ENCODE data around the gene MAB21L3.
A peak's percentile ranks its signal among the peaks of the same experiment; 100 is the strongest.

MAB21L3 gene

GRCh38 chr1:116110567-116111523 lies at the start of gene MAB21L3:
MAB21L3 (plus strand) TSS chr1:116111399; CDS start chr1:116112616, 1,217 bp downstream.
- no peaks in the 10 kb centered on the region for H3K36me3 ChIP-seq (ENCODE audit: insufficient read depth, low read length)
- H2AFZ ChIP-seq (ENCODE audit: low read length, unreplicated experiment) = no peak within 1 kb of the TSS
- no peaks in the 10 kb centered on the region for H3K79me2 ChIP-seq (ENCODE audit: control insufficient read depth, insufficient read depth, low read length, unreplicated experiment)
- H3K4me3 ChIP-seq (ENCODE audit: low read depth, low read length) = no peak within 1 kb of the TSS
- no peaks in the 10 kb centered on the region for H3K27me3 ChIP-seq (ENCODE audit: insufficient read depth, low read length)
- no peak within 1 kb of the TSS for H3K27ac ChIP-seq (ENCODE audit: low read depth, low read length)
- H3K4me1 ChIP-seq (ENCODE audit: control insufficient read depth, insufficient read depth, low read length, unreplicated experiment) = peaks cover 19% of the 10 kb centered on the region

GRCh38 chr1:116062201-116062600 lies 49.0 kb upstream of the MAB21L3 start:
- Histone ChIP-seq H2AFZ (ENCODE audit: low read length, unreplicated experiment) (no peak overlapping the region), H3K27ac (ENCODE audit: low read depth, low read length) (no peak overlapping the region), H3K4me3 (ENCODE audit: low read depth, low read length) (no peak overlapping the region), H3K27me3 (ENCODE audit: insufficient read depth, low read length) (no peaks in the 10 kb centered on the region), H3K79me2 (ENCODE audit: control insufficient read depth, insufficient read depth, low read length, unreplicated experiment) (no peaks in the 10 kb centered on the region), H3K4me1 (ENCODE audit: control insufficient read depth, insufficient read depth, low read length, unreplicated experiment) (peaks cover 19% of the 10 kb centered on the region), H3K36me3 (ENCODE audit: insufficient read depth, low read length) (peaks cover 17% of the 10 kb centered on the region; the same call in 1 of the 2 replicates)

- H3K4me1 ChIP-seq (ENCODE audit: control insufficient read depth, insufficient read depth, low read length, unreplicated experiment) = peaks cover 32% of the 10 kb centered on the region
- H2AFZ ChIP-seq (ENCODE audit: low read length, unreplicated experiment) = no peak overlapping the region
- H3K79me2 ChIP-seq (ENCODE audit: control insufficient read depth, insufficient read depth, low read length, unreplicated experiment) = no peaks in the 10 kb centered on the region
- H3K36me3 ChIP-seq (ENCODE audit: insufficient read depth, low read length) = peaks cover 22% of the 10 kb centered on the region; the same call in 1 of the 2 replicates
- H3K27ac ChIP-seq (ENCODE audit: low read depth, low read length) = peak overlapping the region; percentile 25; the same call in 1 of the 2 replicates
- H3K27me3 ChIP-seq (ENCODE audit: insufficient read depth, low read length) = no peaks in the 10 kb centered on the region
- H3K4me3 ChIP-seq (ENCODE audit: low read depth, low read length) = no peak overlapping the region
These were observed 46.6 kb upstream of the MAB21L3 start for GRCh38 chr1:116064616-116065015.

GRCh38 chr1:116066868-116067565 lies 44.2 kb upstream of the MAB21L3 start:
- Histone ChIP-seq H2AFZ (ENCODE audit: low read length, unreplicated experiment) (no peak overlapping the region), H3K4me1 (ENCODE audit: control insufficient read depth, insufficient read depth, low read length, unreplicated experiment) (peaks cover 32% of the 10 kb centered on the region), H3K79me2 (ENCODE audit: control insufficient read depth, insufficient read depth, low read length, unreplicated experiment) (no peaks in the 10 kb centered on the region), H3K27me3 (ENCODE audit: insufficient read depth, low read length) (no peaks in the 10 kb centered on the region), H3K4me3 (ENCODE audit: low read depth, low read length) (peak overlapping the region; percentile 15; the same call in 1 of the 2 replicates), H3K36me3 (ENCODE audit: insufficient read depth, low read length) (peaks cover 24% of the 10 kb centered on the region; the same call in 1 of the 2 replicates), H3K27ac (ENCODE audit: low read depth, low read length) (peak overlapping the region; percentile 95)

- no peaks in the 10 kb centered on the region for H3K27me3 ChIP-seq (ENCODE audit: insufficient read depth, low read length)
- H3K79me2 ChIP-seq (ENCODE audit: control insufficient read depth, insufficient read depth, low read length, unreplicated experiment) = no peaks in the 10 kb centered on the region
- peaks cover 32% of the 10 kb centered on the region for H3K4me1 ChIP-seq (ENCODE audit: control insufficient read depth, insufficient read depth, low read length, unreplicated experiment)
- H2AFZ ChIP-seq (ENCODE audit: low read length, unreplicated experiment) = no peak overlapping the region
- H3K27ac ChIP-seq (ENCODE audit: low read depth, low read length) = peak overlapping the region; percentile 95
- peak overlapping the region; percentile 15; the same call in 1 of the 2 replicates for H3K4me3 ChIP-seq (ENCODE audit: low read depth, low read length)
- peaks cover 23% of the 10 kb centered on the region; the same call in 1 of the 2 replicates for H3K36me3 ChIP-seq (ENCODE audit: insufficient read depth, low read length)
These were observed 43.7 kb upstream of the MAB21L3 start for GRCh38 chr1:116067566-116067890.

GRCh38 chr1:116075575-116075974 lies 35.6 kb upstream of the MAB21L3 start:
- Histone ChIP-seq H3K79me2 (ENCODE audit: control insufficient read depth, insufficient read depth, low read length, unreplicated experiment) (no peaks in the 10 kb centered on the region), H3K36me3 (ENCODE audit: insufficient read depth, low read length) (0 out of 2 replicates have a peak, but pooled peaks cover 2% of the 10 kb centered on the region), H3K4me3 (ENCODE audit: low read depth, low read length) (no peak overlapping the region), H3K27me3 (ENCODE audit: insufficient read depth, low read length) (no peaks in the 10 kb centered on the region), H2AFZ (ENCODE audit: low read length, unreplicated experiment) (no peak overlapping the region), H3K4me1 (ENCODE audit: control insufficient read depth, insufficient read depth, low read length, unreplicated experiment) (peaks cover 12% of the 10 kb centered on the region), H3K27ac (ENCODE audit: low read depth, low read length) (peak overlapping the region; percentile 10; the same call in 1 of the 2 replicates)

- Histone ChIP-seq H3K36me3 (ENCODE audit: insufficient read depth, low read length) (0 out of 2 replicates have a peak, but pooled peaks cover 2% of the 10 kb centered on the region), H3K4me3 (ENCODE audit: low read depth, low read length) (no peak overlapping the region), H3K27ac (ENCODE audit: low read depth, low read length) (peak overlapping the region; percentile 10; the same call in 1 of the 2 replicates), H2AFZ (ENCODE audit: low read length, unreplicated experiment) (no peak overlapping the region), H3K4me1 (ENCODE audit: control insufficient read depth, insufficient read depth, low read length, unreplicated experiment) (peaks cover 12% of the 10 kb centered on the region), H3K79me2 (ENCODE audit: control insufficient read depth, insufficient read depth, low read length, unreplicated experiment) (no peaks in the 10 kb centered on the region), H3K27me3 (ENCODE audit: insufficient read depth, low read length) (no peaks in the 10 kb centered on the region)
These were observed 35.2 kb upstream of the MAB21L3 start for GRCh38 chr1:116075990-116076389.

- Histone ChIP-seq H3K27ac (ENCODE audit: low read depth, low read length) (no peak overlapping the region), H3K27me3 (ENCODE audit: insufficient read depth, low read length) (no peaks in the 10 kb centered on the region), H3K36me3 (ENCODE audit: insufficient read depth, low read length) (no peaks in the 10 kb centered on the region), H3K4me3 (ENCODE audit: low read depth, low read length) (no peak overlapping the region), H3K4me1 (ENCODE audit: control insufficient read depth, insufficient read depth, low read length, unreplicated experiment) (peaks cover 12% of the 10 kb centered on the region), H2AFZ (ENCODE audit: low read length, unreplicated experiment) (no peak overlapping the region), H3K79me2 (ENCODE audit: control insufficient read depth, insufficient read depth, low read length, unreplicated experiment) (no peaks in the 10 kb centered on the region)
These were observed 34.4 kb upstream of the MAB21L3 start for GRCh38 chr1:116076831-116077230.

- H2AFZ ChIP-seq (ENCODE audit: low read length, unreplicated experiment) = no peak overlapping the region
- H3K4me1 ChIP-seq (ENCODE audit: control insufficient read depth, insufficient read depth, low read length, unreplicated experiment) = peaks cover 12% of the 10 kb centered on the region
- no peak overlapping the region for H3K27ac ChIP-seq (ENCODE audit: low read depth, low read length)
- H3K79me2 ChIP-seq (ENCODE audit: control insufficient read depth, insufficient read depth, low read length, unreplicated experiment) = no peaks in the 10 kb centered on the region
- H3K27me3 ChIP-seq (ENCODE audit: insufficient read depth, low read length) = no peaks in the 10 kb centered on the region
- H3K36me3 ChIP-seq (ENCODE audit: insufficient read depth, low read length) = no peaks in the 10 kb centered on the region
- H3K4me3 ChIP-seq (ENCODE audit: low read depth, low read length) = no peak overlapping the region
These were observed 32.4 kb upstream of the MAB21L3 start for GRCh38 chr1:116078699-116079223.

GRCh38 chr1:116087628-116088027 lies 23.6 kb upstream of the MAB21L3 start:
- H3K36me3 ChIP-seq (ENCODE audit: insufficient read depth, low read length) = peaks cover 25% of the 10 kb centered on the region; the same call in 1 of the 2 replicates
- no peak overlapping the region for H2AFZ ChIP-seq (ENCODE audit: low read length, unreplicated experiment)
- H3K27me3 ChIP-seq (ENCODE audit: insufficient read depth, low read length) = no peaks in the 10 kb centered on the region
- H3K4me3 ChIP-seq (ENCODE audit: low read depth, low read length) = no peak overlapping the region
- no peaks in the 10 kb centered on the region for H3K79me2 ChIP-seq (ENCODE audit: control insufficient read depth, insufficient read depth, low read length, unreplicated experiment)
- no peaks in the 10 kb centered on the region for H3K4me1 ChIP-seq (ENCODE audit: control insufficient read depth, insufficient read depth, low read length, unreplicated experiment)
- H3K27ac ChIP-seq (ENCODE audit: low read depth, low read length) = no peak overlapping the region

Measured in ACC112 (cell line).